Fibroblast of the aortic adventitia (primary cell): Measurements from ENCODE around the gene TUSC2. TPM values are rescaled to one million over a fixed set of nuclear protein-coding genes. Genes with fewer than 3 reads are reported as not detected.

Experiments used
- DNase-seq: peaks from one replicate; pipeline ENCODE4 v3.0.0-alpha.2; 2010; ENCODE audit warnings: low read depth
- H3K4me3 ChIP-seq: 2 replicates; pipeline ENCODE4 v1.5.1; 2011; ENCODE audit warnings: low read depth, mild to moderate bottlenecking, control low read depth, low read length, moderate library complexity
- total RNA-seq: library from RNA; depleted of rRNA; stranded (reverse); fragments of >200 nt; gene quantifications from 2 replicates; pipeline ENCODE4 v1.2.3, GENCODE V29; 2012; ENCODE audit warnings: low replicate concordance
- TF ChIP-seq, protein P1 (sequence below): IDR thresholded peaks from 2 replicates; pipeline ENCODE4 v1.5.1; 2011; ENCODE audit warnings: mild to moderate bottlenecking, low read length, control low read depth, inconsistent platforms; ENCODE audit not compliant: insufficient read depth

The TUSC2 gene
- total RNA-seq, 1 donor = 15.5 TPM

DNA sequence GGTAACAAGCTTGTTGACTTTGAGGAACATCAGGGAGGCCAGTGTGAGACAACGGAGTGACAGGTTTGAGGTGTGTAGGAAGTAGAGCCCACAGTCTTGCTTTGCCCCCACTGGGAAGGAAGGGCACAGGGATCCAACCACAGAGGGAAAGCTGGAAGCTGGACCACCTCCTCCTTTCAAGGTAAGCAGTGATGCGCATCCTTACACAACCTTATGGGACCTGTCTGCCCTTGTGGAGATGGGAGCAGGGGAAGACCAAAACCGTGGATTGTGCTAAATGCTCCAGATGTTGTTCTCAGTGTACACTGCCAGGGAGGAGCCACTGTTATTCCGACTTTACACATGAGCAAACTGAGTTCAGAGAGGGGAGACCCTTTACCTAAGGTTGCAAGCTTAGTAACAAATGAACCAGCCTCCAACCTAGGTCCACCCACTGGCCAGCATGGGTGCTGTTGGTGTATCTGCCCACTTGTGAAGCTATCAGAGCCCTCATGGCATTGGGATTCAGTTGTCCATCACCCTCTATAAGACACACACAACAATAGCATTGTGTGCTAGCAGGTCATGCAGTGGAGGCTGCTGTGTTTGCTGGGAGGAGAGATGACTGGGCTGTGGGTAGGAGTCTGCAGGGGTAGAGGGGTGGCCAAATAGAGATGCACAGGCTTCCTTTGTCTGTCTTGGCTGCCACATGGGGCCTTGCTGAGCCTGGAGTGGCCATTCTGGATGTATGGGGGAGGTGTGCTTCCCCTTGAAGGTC is 49.7 kb downstream of the TUSC2 start:
- DNase-seq = no peak
- no peak overlapping the region for H3K4me3 ChIP-seq
- TF ChIP-seq, protein P1, sequence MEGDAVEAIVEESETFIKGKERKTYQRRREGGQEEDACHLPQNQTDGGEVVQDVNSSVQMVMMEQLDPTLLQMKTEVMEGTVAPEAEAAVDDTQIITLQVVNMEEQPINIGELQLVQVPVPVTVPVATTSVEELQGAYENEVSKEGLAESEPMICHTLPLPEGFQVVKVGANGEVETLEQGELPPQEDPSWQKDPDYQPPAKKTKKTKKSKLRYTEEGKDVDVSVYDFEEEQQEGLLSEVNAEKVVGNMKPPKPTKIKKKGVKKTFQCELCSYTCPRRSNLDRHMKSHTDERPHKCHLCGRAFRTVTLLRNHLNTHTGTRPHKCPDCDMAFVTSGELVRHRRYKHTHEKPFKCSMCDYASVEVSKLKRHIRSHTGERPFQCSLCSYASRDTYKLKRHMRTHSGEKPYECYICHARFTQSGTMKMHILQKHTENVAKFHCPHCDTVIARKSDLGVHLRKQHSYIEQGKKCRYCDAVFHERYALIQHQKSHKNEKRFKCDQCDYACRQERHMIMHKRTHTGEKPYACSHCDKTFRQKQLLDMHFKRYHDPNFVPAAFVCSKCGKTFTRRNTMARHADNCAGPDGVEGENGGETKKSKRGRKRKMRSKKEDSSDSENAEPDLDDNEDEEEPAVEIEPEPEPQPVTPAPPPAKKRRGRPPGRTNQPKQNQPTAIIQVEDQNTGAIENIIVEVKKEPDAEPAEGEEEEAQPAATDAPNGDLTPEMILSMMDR = no peak

DNA sequence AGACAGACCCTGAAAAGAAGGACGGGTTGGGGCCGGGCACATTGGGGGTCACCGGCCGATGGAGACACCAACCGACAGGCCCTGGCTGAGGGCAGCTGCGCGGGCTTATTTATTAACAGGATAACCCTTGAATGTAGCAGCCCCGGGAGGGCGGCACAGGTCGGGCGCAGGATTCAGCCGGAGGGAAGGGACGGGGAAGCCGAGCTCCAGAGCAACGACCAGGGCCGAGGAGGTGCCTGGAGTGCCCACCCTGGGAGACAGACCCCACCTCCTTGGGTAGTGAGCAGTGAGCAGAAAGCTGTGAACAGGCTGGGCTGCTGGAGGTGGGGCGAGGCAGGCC is 51.3 kb downstream of the TUSC2 start:
- TF ChIP-seq, protein P1 = no peak
- no peak overlapping the region for H3K4me3 ChIP-seq
- DNase-seq = no peak

DNA sequence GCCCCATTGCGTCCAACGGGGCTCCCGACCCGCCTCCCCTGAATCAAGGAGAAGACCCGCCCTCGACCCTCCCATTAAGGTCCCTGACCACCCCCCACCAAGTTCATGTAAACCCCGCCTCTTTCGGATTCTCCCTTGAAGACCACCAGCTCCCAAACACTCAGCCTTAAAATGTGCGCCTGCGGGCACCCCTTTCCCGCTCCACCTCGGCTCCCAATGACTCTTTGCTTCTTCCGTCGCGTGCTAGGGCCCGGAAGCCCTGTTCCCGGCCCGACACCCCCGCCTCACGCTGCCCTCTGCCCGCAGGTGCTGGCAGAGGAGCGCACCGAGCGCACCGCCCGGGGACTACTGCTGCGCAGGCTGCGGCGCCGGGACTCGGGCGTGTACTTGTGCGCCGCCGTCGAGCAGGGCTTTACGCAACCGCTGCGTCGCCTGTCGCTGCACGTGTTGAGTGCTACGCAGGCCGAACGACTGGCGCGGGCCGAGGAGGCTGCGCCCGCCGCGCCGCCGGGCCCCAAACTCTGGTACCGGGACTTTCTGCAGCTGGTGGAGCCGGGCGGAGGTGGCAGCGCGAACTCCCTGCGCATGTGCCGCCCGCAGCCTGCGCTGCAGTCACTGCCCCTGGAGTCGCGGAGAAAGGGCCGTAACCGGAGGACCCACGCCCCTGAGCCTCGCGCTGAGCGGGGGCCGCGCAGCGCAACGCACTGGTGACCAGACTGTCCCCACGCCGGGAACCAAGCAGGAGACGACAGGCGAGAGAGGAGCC is 51.8 kb downstream of the TUSC2 start:
- no peak overlapping the region for H3K4me3 ChIP-seq
- TF ChIP-seq, protein P1 = no peak
- no peak for DNase-seq

DNA sequence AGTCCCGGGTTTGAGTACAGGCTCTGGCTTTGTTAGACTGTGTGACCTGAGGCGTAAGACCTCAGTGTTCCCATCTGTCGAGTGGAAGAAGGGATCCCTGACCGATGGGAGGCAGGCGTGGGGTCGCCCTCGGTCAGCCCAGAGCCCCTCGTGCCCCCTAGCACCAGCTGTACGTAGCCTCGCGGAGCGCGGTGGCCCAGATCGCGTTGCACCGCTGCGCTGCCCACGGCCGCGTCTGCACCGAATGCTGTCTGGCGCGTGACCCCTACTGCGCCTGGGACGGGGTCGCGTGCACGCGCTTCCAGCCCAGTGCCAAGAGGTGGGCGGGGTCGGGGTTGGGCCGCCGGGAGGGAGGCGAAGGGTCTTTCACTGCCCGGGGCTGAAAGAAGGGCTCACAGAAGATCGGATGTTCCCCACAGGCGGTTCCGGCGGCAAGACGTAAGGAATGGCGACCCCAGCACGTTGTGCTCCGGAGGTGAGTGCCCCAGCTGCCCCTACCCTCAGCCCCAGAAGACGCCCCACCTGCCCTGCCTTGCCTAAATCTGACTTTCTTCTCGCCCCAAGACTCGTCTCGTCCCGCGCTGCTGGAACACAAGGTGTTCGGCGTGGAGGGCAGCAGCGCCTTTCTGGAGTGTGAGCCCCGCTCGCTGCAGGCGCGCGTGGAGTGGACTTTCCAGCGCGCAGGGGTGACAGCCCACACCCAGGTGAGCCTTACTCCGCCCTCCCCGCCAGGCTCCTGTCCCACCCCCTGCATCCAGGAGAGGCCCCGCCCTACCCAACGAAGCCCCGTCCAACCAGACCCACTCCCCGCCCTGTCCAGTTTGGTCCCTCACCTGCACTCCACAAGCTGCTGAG is 52.7 kb downstream of the TUSC2 start:
- DNase-seq = no peak
- H3K4me3 ChIP-seq = no peak overlapping the region
- TF ChIP-seq, protein P1 = no peak

Other genes starting within 250 kb of the TUSC2 start
- 104 and 142 TPM in 2 replicates for gene RBM5, start 239.3 kb downstream of the TUSC2 start, total RNA-seq
- gene SEMA3F, start 172.9 kb downstream of the TUSC2 start, total RNA-seq = 0.74 and 3.5 TPM in 2 replicates
- not detected in 2 replicates for gene GNAT1, start 136.6 kb downstream of the TUSC2 start, total RNA-seq
- 0.27 TPM in 1 of 2 replicates, not detected in the other for gene SLC38A3, start 123.0 kb downstream of the TUSC2 start, total RNA-seq
- 195 and 203 TPM in 2 replicates for gene GNAI2, start 92.0 kb downstream of the TUSC2 start, total RNA-seq
- gene SEMA3B, start 59.1 kb downstream of the TUSC2 start, total RNA-seq = 9.7 and 110 TPM in 2 replicates
- not detected in 2 replicates for gene LSMEM2, start 49.1 kb downstream of the TUSC2 start, total RNA-seq
- 45.3 and 72.7 TPM in 2 replicates for gene IFRD2, start 35.8 kb downstream of the TUSC2 start, total RNA-seq
- 1.2 and 3.1 TPM in 2 replicates for gene HYAL3, start 28.8 kb downstream of the TUSC2 start, total RNA-seq
- 3.8 and 8.4 TPM in 2 replicates for gene NAA80, start 28.8 kb downstream of the TUSC2 start, total RNA-seq
- gene HYAL1, start 24.6 kb downstream of the TUSC2 start, total RNA-seq = 0.90 TPM in 1 of 2 replicates, not detected in the other
- gene HYAL2, start 5.5 kb downstream of the TUSC2 start, total RNA-seq = 7.8 and 27.0 TPM in 2 replicates
- 20.4 and 45.7 TPM in 2 replicates for gene RASSF1, start 12.6 kb upstream of the TUSC2 start, total RNA-seq
- gene ZMYND10, start 17.5 kb upstream of the TUSC2 start, total RNA-seq = 0.81 and 0.82 TPM in 2 replicates
- gene NPRL2, start 22.6 kb upstream of the TUSC2 start, total RNA-seq = 9.4 and 19.7 TPM in 2 replicates
- gene CYB561D2, start 22.6 kb upstream of the TUSC2 start, total RNA-seq = 12.2 and 15.8 TPM in 2 replicates
- gene TMEM115, start 31.3 kb upstream of the TUSC2 start, total RNA-seq = 47.9 and 48.9 TPM in 2 replicates
- not detected in 2 replicates for gene CACNA2D2, start 175.4 kb upstream of the TUSC2 start, total RNA-seq
- gene C3orf18, start 239.5 kb upstream of the TUSC2 start, total RNA-seq = 13.3 and 16.4 TPM in 2 replicates
- 5.0 and 14.4 TPM in 2 replicates for gene HEMK1, start 241.3 kb upstream of the TUSC2 start, total RNA-seq